ENCODE measurements around the gene TEX48. TPM values are rescaled to one million over a fixed set of nuclear protein-coding genes. Genes with fewer than 3 reads are reported as not detected.

The TEX48 gene
- total and polyA plus RNA-seq, 2 experiments from 2014 or later: not detected

GRCh38 chr9:114694719-114695269 is 12.8 kb upstream of the TEX48 start:
- Histone ChIP-seq H3K4me3 (no peak overlapping the region), H3K9me2 (ENCODE audit: insufficient read depth) (no peaks in the 10 kb centered on the region), H4K20me1 (replicated peaks; ENCODE audit: insufficient read depth) (no peaks in the 10 kb centered on the region; the same call in 1 of the 2 replicates), H3K27me3 (ENCODE audit: insufficient read depth) (no peaks in the 10 kb centered on the region), H2AFZ (no peak overlapping the region), H3K27ac (ENCODE audit: low read depth) (no peak overlapping the region), H3K79me2 (replicated peaks; ENCODE audit: insufficient read depth) (no peaks in the 10 kb centered on the region), H3F3A (replicated peaks; ENCODE audit: low read depth) (no peaks in the 10 kb centered on the region), H3K4me2 (no peak overlapping the region), H3K4me1 (ENCODE audit: insufficient read depth) (no peaks in the 10 kb centered on the region), H3K36me3 (ENCODE audit: insufficient read depth) (no peaks in the 10 kb centered on the region)
- H3K9me3 Mint-ChIP-seq: no peaks in the 10 kb centered on the region
- H3K36me3 Mint-ChIP-seq (ENCODE audit: low read depth): no peaks in the 10 kb centered on the region
- H3K4me3 Mint-ChIP-seq: no peak overlapping the region
- H3K27me3 Mint-ChIP-seq (ENCODE audit: insufficient read depth, low read depth, poor library complexity): peaks cover 3% of the 10 kb centered on the region
- H3K27ac Mint-ChIP-seq: no peak overlapping the region
- H3K4me1 Mint-ChIP-seq: peaks cover 11% of the 10 kb centered on the region
- DNase-seq (ENCODE audit: low spot score): no peak
- ATAC-seq: no peak
- no peak for TF ChIP-seq POLR2AphosphoS5 (IDR thresholded peaks at IDR 0.05; ENCODE audit: low read depth)
- TF ChIP-seq EZH2 (IDR thresholded peaks at IDR 0.05; ENCODE audit: low read depth, unreplicated experiment): no peak
- TF ChIP-seq REST (IDR thresholded peaks at IDR 0.05; ENCODE audit: unreplicated experiment): no peak
- no peak for TF ChIP-seq NANOG (IDR thresholded peaks at IDR 0.05; ENCODE audit: borderline replicate concordance)
- TF ChIP-seq ZNF331 (CRISPR knock-in tag; IDR thresholded peaks at IDR 0.05; ENCODE audit: low read depth): no peak
- TF ChIP-seq CTCF (conservative IDR thresholded peaks at IDR 0.05; ENCODE audit: low read depth in 2 of 2): no peak
- no peak for TF ChIP-seq ZNF462 (CRISPR knock-in tag; IDR thresholded peaks at IDR 0.05)
- TF ChIP-seq CREB1 (CRISPR knock-in tag; IDR thresholded peaks at IDR 0.05; ENCODE audit: low read depth): no peak
- TF ChIP-seq STAT1 (IDR thresholded peaks at IDR 0.05; ENCODE audit: unreplicated experiment): no peak
- TF ChIP-seq EZH2phosphoT487 (IDR thresholded peaks at IDR 0.05; ENCODE audit: unreplicated experiment): no peak
- no peak for TF ChIP-seq ZNF114 (CRISPR knock-in tag; IDR thresholded peaks at IDR 0.05)
- TF ChIP-seq, protein P1, sequence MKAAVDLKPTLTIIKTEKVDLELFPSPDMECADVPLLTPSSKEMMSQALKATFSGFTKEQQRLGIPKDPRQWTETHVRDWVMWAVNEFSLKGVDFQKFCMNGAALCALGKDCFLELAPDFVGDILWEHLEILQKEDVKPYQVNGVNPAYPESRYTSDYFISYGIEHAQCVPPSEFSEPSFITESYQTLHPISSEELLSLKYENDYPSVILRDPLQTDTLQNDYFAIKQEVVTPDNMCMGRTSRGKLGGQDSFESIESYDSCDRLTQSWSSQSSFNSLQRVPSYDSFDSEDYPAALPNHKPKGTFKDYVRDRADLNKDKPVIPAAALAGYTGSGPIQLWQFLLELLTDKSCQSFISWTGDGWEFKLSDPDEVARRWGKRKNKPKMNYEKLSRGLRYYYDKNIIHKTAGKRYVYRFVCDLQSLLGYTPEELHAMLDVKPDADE (IDR thresholded peaks at IDR 0.05): no peak
- no peak for TF ChIP-seq JUNB (IDR thresholded peaks at IDR 0.05; ENCODE audit: unreplicated experiment)
